Upper lobe of left lung (tissue), 6 donors: ENCODE results near the gene PLA2G5. TPM values are rescaled to one million over a fixed set of nuclear protein-coding genes. Genes with fewer than 3 reads are reported as not detected.

Experiments used
- ATAC-seq, 2 donors: fragments of 200-7000 bp; cut with Tn5 transposase; one replicate each; pipeline ENCODE4 v1.9.1; 2022; ENCODE audit warnings: mild to moderate bottlenecking in 2 of 2, moderate library complexity in 2 of 2; ENCODE audit not compliant: low FRiP score in 2 of 2
- DNase-seq, 2 donors: peaks; one replicate each; pipeline ENCODE4 v3.0.0-alpha.2; 2019 to 2020
- H3K27ac ChIP-seq, 4 donors: fragments of 200-600 bp; sonication (generic); one replicate each; pipeline ENCODE4 v1.5.1; 2016 to 2019
- H3K27me3 ChIP-seq, 4 donors: fragments of 200-600 bp; sonication (generic); one replicate each; pipeline ENCODE4 v1.5.1; 2017 to 2019
- H3K36me3 ChIP-seq, 4 donors: fragments of 200-600 bp; sonication (generic); one replicate each; pipeline ENCODE4 v1.5.1; 2016 to 2019
- H3K4me1 ChIP-seq, 4 donors: fragments of 200-600 bp; sonication (generic); one replicate each; pipeline ENCODE4 v1.5.1; 2018 to 2019
- H3K4me3 ChIP-seq, 4 donors: fragments of 200-600 bp; sonication (generic); one replicate each; pipeline ENCODE4 v1.5.1; 2017 to 2019; ENCODE audit warnings: mild to moderate bottlenecking in 2 of 4, moderate library complexity in 1 of 4
- H3K9me3 ChIP-seq, 4 donors: fragments of 200-600 bp; sonication (generic); one replicate each; pipeline ENCODE4 v1.5.1; 2018 to 2019
- CTCF ChIP-seq, 6 experiments: fragments of 450-650 bp in 4 of 6; fragments of 200-600 bp in 2 of 6; sonication (generic) in 2 of 6; IDR thresholded peaks; one replicate each; pipeline ENCODE4 v1.5.1; 2016 to 2019; ENCODE audit warnings: antibody characterized with exemption in 6 of 6
- EP300 ChIP-seq, 4 donors: sonication (generic); formaldehyde crosslinking; IDR thresholded peaks; one replicate each; pipeline ENCODE4 v1.5.1; 2017; ENCODE audit warnings: antibody characterized with exemption in 4 of 4, control low read depth in 2 of 4
- POLR2A ChIP-seq, 4 donors: fragments of 450-650 bp; IDR thresholded peaks; one replicate each; pipeline ENCODE4 v1.5.1; 2016 to 2017; ENCODE audit warnings: antibody characterized with exemption in 4 of 4, mild to moderate bottlenecking in 2 of 4
- POLR2AphosphoS5 ChIP-seq, 2 donors: sonication (generic); formaldehyde crosslinking; IDR thresholded peaks; one replicate each; pipeline ENCODE4 v1.5.1; 2017; ENCODE audit warnings: antibody characterized with exemption in 2 of 2
- WGBS, 2 donors: methylation state at CpG; one replicate each; pipeline ENCODE4 v1.1.5; 2017 to 2018; 5-methylcytosine and 5-hydroxymethylcytosine counted together
- total RNA-seq, 6 donors: library from RNA; depleted of rRNA in 4 of 6; stranded (reverse); fragments of >200 nt in 4 of 6; gene quantifications; one replicate each; pipeline versions ENCODE4 v1.1.0 to v1.2.1, GENCODE V29; 2016 to 2021
- donor health status: DM: no; HTN: no; CAD: no; lungs with moderate emphysema.
- donor health status: DM: no; HTN: yes; CAD: no; lungs with severe emphysema.

The PLA2G5 gene
- total RNA-seq, 6 donors from 2014 or later = 1.4 to 5.1 (median 3.1) TPM; not detected in 1

- H3K36me3 ChIP-seq = no peaks in the 10 kb centered on the region
- H3K27ac ChIP-seq = no peak overlapping the region
- H3K27me3 ChIP-seq = no peaks in the 10 kb centered on the region
- no peaks in the 10 kb centered on the region for H3K9me3 ChIP-seq
- peaks cover 0 to 6% (median 0%) of the 10 kb centered on the region in 4 donors for H3K4me1 ChIP-seq
- no peak overlapping the region for H3K4me3 ChIP-seq
- 68% methylated on average over 5 of the region's 5 CpGs for WGBS, 2 donors
- ATAC-seq (no peak), DNase-seq (no peak)
- no peak for TF ChIP-seq POLR2A (IDR thresholded peaks at IDR 0.05)
- TF ChIP-seq CTCF (IDR thresholded peaks at IDR 0.05) = no peak
- no peak for TF ChIP-seq EP300 (IDR thresholded peaks at IDR 0.05)
- TF ChIP-seq POLR2AphosphoS5 (IDR thresholded peaks at IDR 0.05) = no peak
Observed at GRCh38 chr1:20108366-20109123, 38.6 kb downstream of the PLA2G5 start.

GRCh38 chr1:20109223-20109856, 39.3 kb downstream of the PLA2G5 start:
- Histone ChIP-seq H3K27ac (no peak overlapping the region), H3K36me3 (no peaks in the 10 kb centered on the region), H3K4me3 (no peak overlapping the region), H3K27me3 (no peaks in the 10 kb centered on the region), H3K4me1 (peaks cover 0 to 6% (median 0%) of the 10 kb centered on the region in 4 donors), H3K9me3 (no peaks in the 10 kb centered on the region)
- TF ChIP-seq EP300 (IDR thresholded peaks at IDR 0.05) (no peak), POLR2AphosphoS5 (IDR thresholded peaks at IDR 0.05) (no peak), CTCF (IDR thresholded peaks at IDR 0.05) (no peak), POLR2A (IDR thresholded peaks at IDR 0.05) (no peak)
- DNase-seq (peak in 1 of 2 donors; percentile 60), ATAC-seq (peak in 1 of 2 donors; percentile 51)
- WGBS, 2 donors = 72 to 78% methylated on average over 3 to 4 of the region's 4 CpGs

GRCh38 chr1:20110679-20111078, 40.7 kb downstream of the PLA2G5 start:
- WGBS, 2 donors = 61 to 79% methylated on average over 12 of the region's 12 CpGs

GRCh38 chr1:20111452-20111851, 41.5 kb downstream of the PLA2G5 start:
- DNase-seq (no peak), ATAC-seq (no peak)
- whole genome bisulfite sequencing, 2 donors = 95 to 97% methylated on average over 5 of the region's 5 CpGs
- Histone ChIP-seq H3K9me3 (no peaks in the 10 kb centered on the region), H3K27me3 (no peaks in the 10 kb centered on the region), H3K4me1 (peaks cover 0 to 6% (median 0%) of the 10 kb centered on the region in 4 donors), H3K4me3 (no peak overlapping the region), H3K27ac (no peak overlapping the region), H3K36me3 (no peaks in the 10 kb centered on the region)
- TF ChIP-seq POLR2AphosphoS5 (IDR thresholded peaks at IDR 0.05) (no peak), POLR2A (IDR thresholded peaks at IDR 0.05) (no peak), EP300 (IDR thresholded peaks at IDR 0.05) (no peak), CTCF (IDR thresholded peaks at IDR 0.05) (no peak)

More at GRCh38 chr1:20110679-20111078, 40.7 kb downstream of the PLA2G5 start:
- no peaks in the 10 kb centered on the region for H3K9me3 ChIP-seq
- TF ChIP-seq CTCF (IDR thresholded peaks at IDR 0.05) = no peak
- peak in 1 of 2 donors; percentile 48 for TF ChIP-seq POLR2AphosphoS5 (IDR thresholded peaks at IDR 0.05)
- peak in 1 of 4 donors; percentile 51 for TF ChIP-seq EP300 (IDR thresholded peaks at IDR 0.05)
- no peak for TF ChIP-seq POLR2A (IDR thresholded peaks at IDR 0.05)
- H3K4me3 ChIP-seq = no peak overlapping the region
- no peak overlapping the region for H3K27ac ChIP-seq
- no peaks in the 10 kb centered on the region for H3K36me3 ChIP-seq
- H3K27me3 ChIP-seq = no peaks in the 10 kb centered on the region
- peaks cover 0 to 6% (median 0%) of the 10 kb centered on the region in 4 donors for H3K4me1 ChIP-seq
- ATAC-seq = peak in 1 of 2 donors; percentile 85
- no peak for DNase-seq
